Keratinocyte (primary cell): ENCODE data around the gene CAPZB. TPM values are rescaled to one million over a fixed set of nuclear protein-coding genes. Genes with fewer than 3 reads are reported as not detected.

Experiments
- DNase-seq: peaks from one replicate; pipeline ENCODE4 v3.0.0-alpha.2; 2011; ENCODE audit warnings: low read depth, missing footprints, low spot score
- FAIRE-seq: peaks from 2 replicates; lab custom pipeline; 2011; peaks lifted over from hg19 to GRCh38; lab: Jason Lieb, UNC
- H2AFZ ChIP-seq: 2 replicates; pipeline ENCODE4 v1.6.0; 2012; ENCODE audit warnings: low read length, control low read depth, inconsistent platforms; ENCODE audit not compliant: control insufficient read depth
- H3K27ac ChIP-seq: 2 replicates; pipeline ENCODE4 v1.5.1; 2011; ENCODE audit warnings: low read length; ENCODE audit not compliant: control insufficient read depth, insufficient read depth
- H3K27me3 ChIP-seq: 3 replicates; pipeline ENCODE4 v1.6.0; 2011; ENCODE audit warnings: low read length; ENCODE audit not compliant: control insufficient read depth, insufficient read depth; ENCODE audit errors: extremely low read depth
- H3K36me3 ChIP-seq, 2 experiments: 2 replicates in 1 of 2; 3 replicates in 1 of 2; pipeline ENCODE4 v1.5.1; 2011; ENCODE audit warnings: low read length in 2 of 2, mild to moderate bottlenecking in 1 of 2; ENCODE audit not compliant: control insufficient read depth in 2 of 2, insufficient read depth in 2 of 2; ENCODE audit errors: extremely low read depth in 1 of 2
- H3K4me1 ChIP-seq: 3 replicates; pipeline ENCODE4 v1.5.1; 2011; ENCODE audit warnings: low read length; ENCODE audit not compliant: control insufficient read depth, insufficient read depth; ENCODE audit errors: extremely low read depth
- H3K4me2 ChIP-seq: 3 replicates; pipeline ENCODE4 v1.6.0; 2011; ENCODE audit warnings: low read depth, low read length; ENCODE audit not compliant: control insufficient read depth, insufficient read depth; ENCODE audit errors: extremely low read depth
- H3K4me3 ChIP-seq, 3 experiments: fragments of 200-600 bp in 1 of 3; sonication (generic) in 1 of 3; 2 replicates in 2 of 3; 3 replicates in 1 of 3; pipeline ENCODE4 v1.5.1; 2011 to 2016; ENCODE audit warnings: low read length in 3 of 3, mild to moderate bottlenecking in 3 of 3, control low read depth in 2 of 3, inconsistent platforms in 1 of 3, low read depth in 1 of 3, mixed read lengths in 1 of 3, mixed run types in 1 of 3, moderate library complexity in 1 of 3; ENCODE audit not compliant: control insufficient read depth in 2 of 3, insufficient read depth in 2 of 3; ENCODE audit errors: extremely low read depth in 1 of 3
- H3K79me2 ChIP-seq: 2 replicates; pipeline ENCODE4 v1.6.0; 2012; ENCODE audit warnings: low read length; ENCODE audit not compliant: control insufficient read depth, insufficient read depth
- H3K9ac ChIP-seq: 3 replicates; pipeline ENCODE4 v1.6.0; 2011; ENCODE audit warnings: low read length; ENCODE audit not compliant: control insufficient read depth, insufficient read depth; ENCODE audit errors: extremely low read depth
- H3K9me1 ChIP-seq: 3 replicates; pipeline ENCODE4 v1.6.0; 2011; ENCODE audit warnings: low read length; ENCODE audit not compliant: control insufficient read depth, insufficient read depth; ENCODE audit errors: extremely low read depth
- H3K9me3 ChIP-seq: 2 replicates; pipeline ENCODE4 v1.5.1; 2012; ENCODE audit warnings: low read depth, low read length; ENCODE audit not compliant: control insufficient read depth
- H4K20me1 ChIP-seq: 3 replicates; pipeline ENCODE4 v1.6.0; 2011; ENCODE audit warnings: low read length; ENCODE audit not compliant: control insufficient read depth, insufficient read depth; ENCODE audit errors: extremely low read depth
- CTCF ChIP-seq, 3 experiments: IDR thresholded peaks in 1 of 3; conservative IDR thresholded peaks in 1 of 3; optimal IDR thresholded peaks in 1 of 3; 2 replicates in 2 of 3; 3 replicates in 1 of 3; pipeline versions ENCODE3 to v1.5.1; 2011; ENCODE audit warnings: low read length in 3 of 3, mild to moderate bottlenecking in 3 of 3, moderate library complexity in 2 of 3, control low read depth in 1 of 3, inconsistent platforms in 1 of 3; ENCODE audit not compliant: insufficient read depth in 2 of 3; ENCODE audit errors: extremely low read depth in 1 of 3
- EZH2 ChIP-seq: IDR thresholded peaks from one replicate; pipeline ENCODE4 v1.6.1; 2012; ENCODE audit warnings: inconsistent platforms, mild to moderate bottlenecking, low read length, moderate library complexity
- dilution Hi-C: fragments of 300-500 bp; cut with MboI; formaldehyde crosslinking; loops from one replicate; pipeline ENCODE4 v1.7.0; 2020; ENCODE audit warnings: low sequenced_read_pairs; ENCODE audit not compliant: extremely low pct_ligation_motif_present
- polyA plus RNA-seq, 5 experiments: library from polyadenylated mRNA; depleted of rRNA in 3 of 5; stranded (reverse) in 3 of 5; stranded (forward) in 1 of 5; unstranded in 1 of 5; fragments of >200 nt; gene quantifications; 1 replicate in 1 of 5; 2 replicates in 3 of 5; 3 replicates in 1 of 5; pipeline versions ENCODE4 v1.2.1 to v1.2.3, GENCODE V29; 2011 to 2012; ENCODE audit warnings: missing spikeins in 2 of 5, low read depth in 1 of 5, low replicate concordance in 1 of 5

The CAPZB gene
- polyA plus RNA-seq, 1 donor (not counting 4 experiments of a cell fraction or from before 2014, with no cell fraction given): 193 TPM

GRCh38 chr1:19350566-19350965, 134.8 kb downstream of the CAPZB start:
- H3K9ac ChIP-seq: no peak overlapping the region
- H3K36me3 ChIP-seq: peaks cover 25 to 39% of the 10 kb centered on the region in 2 experiments
- no peaks in the 10 kb centered on the region for H3K4me1 ChIP-seq
- DNase-seq: no peak
- FAIRE-seq: no peak
- H3K9me1 ChIP-seq: no peaks in the 10 kb centered on the region
- dilution Hi-C loops: no loop called here
- no peaks in the 10 kb centered on the region for H4K20me1 ChIP-seq
- TF ChIP-seq EZH2 (no peak), CTCF (optimal IDR thresholded peaks at IDR 0.05 in 1 of 3, IDR thresholded peaks at IDR 0.05 in 1 of 3, conservative IDR thresholded peaks at IDR 0.05 in 1 of 3; ENCODE audit: extremely low read depth in 1 of 3, insufficient read depth in 2 of 3, low read length in 3 of 3) (no peak)
- H3K27ac ChIP-seq: no peak overlapping the region
- no peak overlapping the region for H3K4me2 ChIP-seq
- H3K9me3 ChIP-seq: no peaks in the 10 kb centered on the region
- no peak overlapping the region for H3K4me3 ChIP-seq
- no peaks in the 10 kb centered on the region for H3K79me2 ChIP-seq
- no peak overlapping the region for H2AFZ ChIP-seq
- no peaks in the 10 kb centered on the region for H3K27me3 ChIP-seq

GRCh38 chr1:19349999-19350398, 135.3 kb downstream of the CAPZB start:
- DNase-seq: no peak
- Histone ChIP-seq H3K9me3 (no peaks in the 10 kb centered on the region), H3K4me3 (no peak overlapping the region), H3K79me2 (no peaks in the 10 kb centered on the region), H3K9ac (no peak overlapping the region), H2AFZ (no peak overlapping the region), H3K4me2 (no peak overlapping the region), H4K20me1 (no peaks in the 10 kb centered on the region), H3K36me3 (peaks cover 24 to 43% of the 10 kb centered on the region in 2 experiments), H3K27me3 (no peaks in the 10 kb centered on the region), H3K9me1 (no peaks in the 10 kb centered on the region), H3K27ac (no peak overlapping the region), H3K4me1 (no peaks in the 10 kb centered on the region)
- TF ChIP-seq EZH2 (no peak), CTCF (optimal IDR thresholded peaks at IDR 0.05 in 1 of 3, IDR thresholded peaks at IDR 0.05 in 1 of 3, conservative IDR thresholded peaks at IDR 0.05 in 1 of 3; ENCODE audit: extremely low read depth in 1 of 3, insufficient read depth in 2 of 3, low read length in 3 of 3) (no peak)
- dilution Hi-C loops: no loop called here
- FAIRE-seq: no peak
